Cardiac muscle cell (in vitro differentiated cells and primary cell): Measurements from ENCODE around the gene DLG2. TPM values are rescaled to one million over a fixed set of nuclear protein-coding genes. Genes with fewer than 3 reads are reported as not detected.

ENCODE experiments used
- DNase-seq, 2 donors: peaks; one replicate each; pipeline versions ENCODE4 v3.0.0 to v3.0.0-alpha.2; 2010 to 2017; ENCODE audit warnings: low read depth in 1 of 2, low spot score in 1 of 2
- H3K27ac ChIP-seq: fragments of 200-600 bp; sonication (generic); 2 replicates; pipeline ENCODE4 v1.5.1; 2016
- H3K27me3 ChIP-seq: fragments of 200-600 bp; sonication (generic); 2 replicates; pipeline ENCODE4 v1.6.0; 2016; ENCODE audit warnings: control low read depth
- H3K36me3 ChIP-seq: fragments of 200-600 bp; sonication (generic); 2 replicates; pipeline ENCODE4 v1.5.1; 2016; ENCODE audit warnings: control low read depth
- H3K4me1 ChIP-seq: fragments of 200-600 bp; sonication (generic); 2 replicates; pipeline ENCODE4 v1.8.1; 2017; ENCODE audit warnings: low read depth, mild to moderate bottlenecking, mixed run types
- H3K4me3 ChIP-seq: fragments of 200-600 bp; sonication (generic); 2 replicates; pipeline ENCODE4 v1.5.1; 2016; ENCODE audit warnings: mild to moderate bottlenecking
- H3K9me3 ChIP-seq: fragments of 200-600 bp; sonication (generic); 2 replicates; pipeline ENCODE4 v1.5.1; 2017; ENCODE audit warnings: low read depth, mild to moderate bottlenecking, control low read depth
- CTCF ChIP-seq: IDR thresholded peaks from 2 replicates; pipeline ENCODE4 v1.5.1; 2012; ENCODE audit warnings: low read depth, mild to moderate bottlenecking, low read length
- polyA plus RNA-seq: library from polyadenylated mRNA; unstranded; fragments of >200 nt; fragmentation: Nextera tagmentation; extraction: Ambion mirVana; gene quantifications from 2 replicates; pipeline ENCODE4 v1.2.1, GENCODE V29; 2016
- total RNA-seq: library from RNA; depleted of rRNA; stranded (reverse); fragments of >200 nt; gene quantifications from 2 replicates; pipeline ENCODE4 v1.2.3, GENCODE V29; 2016

The DLG2 gene
- total and polyA plus RNA-seq, 2 experiments from 2014 or later = 3.5 to 15.9 TPM

DNA sequence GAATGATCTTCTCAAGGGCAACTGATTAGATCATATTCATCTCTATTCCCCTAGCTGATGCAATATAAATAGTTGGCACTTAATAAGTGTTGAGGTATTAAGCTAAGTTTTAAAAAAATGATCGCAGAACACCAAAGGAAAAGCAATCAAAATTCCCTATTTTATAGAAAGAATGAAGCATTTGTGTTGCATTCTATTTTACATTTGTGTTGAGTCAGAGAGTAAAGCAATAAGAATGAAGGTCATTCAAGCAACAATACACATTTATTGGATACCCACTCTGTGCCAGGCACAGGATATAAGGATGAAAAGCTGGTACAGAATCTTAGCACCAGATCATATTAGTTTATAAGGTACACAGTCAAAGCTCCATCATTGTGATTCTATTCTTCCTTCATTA is 1654.6 kb downstream of the DLG2 start:
- no peaks in the 10 kb centered on the region for H3K9me3 ChIP-seq
- H3K4me1 ChIP-seq = peaks cover 8% of the 10 kb centered on the region
- no peaks in the 10 kb centered on the region for H3K27me3 ChIP-seq
- no peak overlapping the region for H3K4me3 ChIP-seq
- H3K36me3 ChIP-seq = no peaks in the 10 kb centered on the region
- H3K27ac ChIP-seq = no peak overlapping the region
- TF ChIP-seq CTCF = no peak
- DNase-seq = no peak

GRCh38 chr11:83971063-83971462 is 1656.1 kb downstream of the DLG2 start:
- Histone ChIP-seq H3K27me3 (no peaks in the 10 kb centered on the region), H3K9me3 (no peaks in the 10 kb centered on the region), H3K36me3 (no peaks in the 10 kb centered on the region), H3K4me3 (no peak overlapping the region), H3K4me1 (peaks cover 8% of the 10 kb centered on the region), H3K27ac (no peak overlapping the region)
- no peak for TF ChIP-seq CTCF
- DNase-seq = peak in 1 of 2 donors; percentile 1

DNA sequence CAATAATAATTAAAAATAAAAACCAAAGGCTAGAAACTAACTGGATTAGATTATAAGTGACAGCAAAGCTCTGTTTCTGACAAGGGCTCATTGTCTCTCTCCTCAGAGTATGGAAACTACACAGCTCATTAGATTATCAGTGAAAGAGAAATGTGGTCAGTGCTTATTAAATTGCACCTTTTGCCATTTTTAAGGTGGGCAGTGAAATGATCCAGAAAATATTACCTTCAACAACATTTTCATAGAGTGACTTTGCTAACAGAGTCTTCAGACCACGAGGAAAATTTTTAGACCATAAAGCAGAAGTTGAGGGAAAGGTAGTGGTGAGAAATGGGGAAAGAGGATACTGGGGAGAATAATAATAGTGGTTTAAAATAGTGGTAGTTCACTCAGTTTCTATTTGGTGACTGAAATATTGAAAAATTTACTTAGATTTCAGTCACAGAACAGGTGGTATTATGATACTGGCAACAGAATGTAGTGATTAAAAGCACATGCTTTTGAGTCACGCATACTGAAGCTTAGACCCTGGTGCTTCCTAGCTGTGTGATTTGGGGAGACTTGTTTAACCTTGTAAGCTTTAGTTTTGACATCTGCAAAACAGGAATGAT is 1657.0 kb downstream of the DLG2 start:
- Histone ChIP-seq H3K4me3 (no peak overlapping the region), H3K36me3 (no peaks in the 10 kb centered on the region), H3K27me3 (no peaks in the 10 kb centered on the region), H3K27ac (no peak overlapping the region), H3K4me1 (peaks cover 8% of the 10 kb centered on the region), H3K9me3 (no peaks in the 10 kb centered on the region)
- no peak for TF ChIP-seq CTCF
- no peak for DNase-seq

- no peak for TF ChIP-seq CTCF
- Histone ChIP-seq H3K4me1 (no peaks in the 10 kb centered on the region), H3K36me3 (no peaks in the 10 kb centered on the region), H3K27me3 (no peaks in the 10 kb centered on the region), H3K27ac (no peak overlapping the region), H3K9me3 (no peaks in the 10 kb centered on the region), H3K4me3 (no peak overlapping the region)
- no peak for DNase-seq
Measured at GRCh38 chr11:83957038-83957900, 1669.9 kb downstream of the DLG2 start.

- Histone ChIP-seq H3K27ac (no peak overlapping the region), H3K27me3 (no peaks in the 10 kb centered on the region), H3K36me3 (no peaks in the 10 kb centered on the region), H3K9me3 (no peaks in the 10 kb centered on the region), H3K4me1 (no peaks in the 10 kb centered on the region), H3K4me3 (no peak overlapping the region)
- DNase-seq = no peak
- no peak for TF ChIP-seq CTCF
Measured at GRCh38 chr11:83956119-83956697, 1670.9 kb downstream of the DLG2 start.
